GM19099 (cell line): ENCODE results near the gene ARHGAP18.

Experiments
- POLR2A ChIP-seq: IDR thresholded peaks from 3 replicates; pipeline ENCODE4 v1.6.1; 2011; ENCODE audit warnings: low read depth; ENCODE audit not compliant: insufficient read length; ENCODE audit errors: extremely low read depth

ARHGAP18 gene, protein sequence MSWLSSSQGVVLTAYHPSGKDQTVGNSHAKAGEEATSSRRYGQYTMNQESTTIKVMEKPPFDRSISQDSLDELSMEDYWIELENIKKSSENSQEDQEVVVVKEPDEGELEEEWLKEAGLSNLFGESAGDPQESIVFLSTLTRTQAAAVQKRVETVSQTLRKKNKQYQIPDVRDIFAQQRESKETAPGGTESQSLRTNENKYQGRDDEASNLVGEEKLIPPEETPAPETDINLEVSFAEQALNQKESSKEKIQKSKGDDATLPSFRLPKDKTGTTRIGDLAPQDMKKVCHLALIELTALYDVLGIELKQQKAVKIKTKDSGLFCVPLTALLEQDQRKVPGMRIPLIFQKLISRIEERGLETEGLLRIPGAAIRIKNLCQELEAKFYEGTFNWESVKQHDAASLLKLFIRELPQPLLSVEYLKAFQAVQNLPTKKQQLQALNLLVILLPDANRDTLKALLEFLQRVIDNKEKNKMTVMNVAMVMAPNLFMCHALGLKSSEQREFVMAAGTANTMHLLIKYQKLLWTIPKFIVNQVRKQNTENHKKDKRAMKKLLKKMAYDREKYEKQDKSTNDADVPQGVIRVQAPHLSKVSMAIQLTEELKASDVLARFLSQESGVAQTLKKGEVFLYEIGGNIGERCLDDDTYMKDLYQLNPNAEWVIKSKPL

GRCh38 chr6:129709769-129710449, at the start of gene ARHGAP18:
Gene ARHGAP18 (minus strand): TSS chr6:129710177. CDS start chr6:129710136, 41 bp downstream.
- peak; percentile 70 for TF ChIP-seq POLR2A

- no peak for TF ChIP-seq POLR2A
Observed at GRCh38 chr6:129755787-129756186, 45.8 kb upstream of the ARHGAP18 start.

DNA sequence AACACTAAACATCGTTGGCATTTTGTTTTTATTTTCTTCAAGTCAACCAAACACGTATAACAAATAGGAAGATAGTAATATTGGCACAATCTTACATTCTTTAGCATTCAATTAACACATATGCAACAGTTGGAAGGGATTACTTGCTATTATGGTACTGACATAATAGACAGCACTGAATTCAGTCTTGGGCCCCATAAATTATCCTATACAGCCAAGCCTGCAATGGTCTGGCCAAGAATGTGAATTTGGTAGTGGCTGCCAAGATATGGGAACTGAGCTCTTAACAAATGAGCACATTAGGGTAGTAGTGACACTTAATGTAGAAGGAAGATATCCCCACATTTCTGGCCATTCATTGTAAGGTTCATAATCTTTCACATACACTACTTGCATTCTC, 44.8 kb upstream of the ARHGAP18 start:
- TF ChIP-seq POLR2A: no peak

- TF ChIP-seq POLR2A: no peak
Observed at GRCh38 chr6:129753422-129753821, 43.4 kb upstream of the ARHGAP18 start.

DNA sequence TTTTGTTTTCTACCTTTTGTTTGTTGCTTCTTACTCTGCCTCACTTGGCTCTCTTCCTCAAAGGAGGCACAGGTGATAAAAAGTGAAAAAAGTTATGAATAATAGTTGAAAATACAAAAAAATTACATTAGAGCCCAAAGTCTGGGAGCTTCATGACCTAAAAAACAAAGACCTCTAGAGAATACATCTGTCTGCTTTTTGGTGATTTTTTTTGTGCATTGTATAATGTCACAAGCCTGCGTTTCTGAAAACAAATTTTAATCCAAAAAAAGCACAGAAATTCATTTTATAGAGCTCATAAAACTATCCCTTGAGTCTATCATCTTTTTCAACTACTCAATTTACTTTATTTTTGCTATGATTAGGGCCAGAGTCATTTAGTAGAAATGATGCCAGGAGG, 41.4 kb upstream of the ARHGAP18 start:
- no peak for TF ChIP-seq POLR2A

- TF ChIP-seq POLR2A: no peak
Observed at GRCh38 chr6:129750360-129750759, 40.4 kb upstream of the ARHGAP18 start.

- TF ChIP-seq POLR2A: peak; percentile 26
Observed at GRCh38 chr6:129749749-129750120, 39.8 kb upstream of the ARHGAP18 start.

DNA sequence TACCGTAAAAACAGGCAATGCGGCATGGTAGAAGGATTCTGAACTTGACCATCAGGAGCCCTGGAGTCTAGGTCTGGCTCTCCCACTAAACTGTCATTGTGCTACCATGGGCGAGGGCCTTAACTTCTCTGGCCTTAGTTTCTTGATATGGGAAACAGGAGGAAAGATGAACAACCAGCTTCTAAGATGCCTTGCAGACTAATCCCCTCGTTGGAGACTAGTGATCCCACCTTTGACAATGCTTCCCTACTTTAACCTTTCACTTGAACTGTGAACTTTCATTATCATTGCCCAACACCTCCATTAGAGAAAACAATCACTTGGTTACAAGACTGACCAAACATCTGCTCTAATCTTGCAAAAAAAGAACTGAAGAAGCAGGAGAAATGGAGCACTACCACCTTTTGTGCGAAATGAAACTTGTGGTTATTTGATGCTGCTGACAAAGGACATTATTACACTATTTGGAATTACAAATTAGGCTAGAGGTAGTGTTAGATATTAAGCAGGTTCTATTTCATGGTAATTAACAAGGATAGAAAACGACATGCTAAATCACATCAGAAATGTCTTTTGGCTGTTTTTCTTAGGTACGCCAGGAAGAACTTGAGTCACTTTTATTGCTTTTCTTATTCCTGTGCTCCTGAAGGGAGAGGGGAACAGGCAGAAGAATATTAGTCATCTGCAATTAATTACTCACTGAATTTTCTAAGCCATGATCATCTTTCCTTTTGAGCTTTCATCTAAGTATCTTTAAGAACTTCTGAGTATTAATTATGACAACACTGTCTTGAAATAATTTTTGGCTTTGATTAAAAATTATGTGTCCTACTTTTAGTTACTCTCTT, 39.1 kb upstream of the ARHGAP18 start:
- TF ChIP-seq POLR2A: peak; percentile 0

DNA sequence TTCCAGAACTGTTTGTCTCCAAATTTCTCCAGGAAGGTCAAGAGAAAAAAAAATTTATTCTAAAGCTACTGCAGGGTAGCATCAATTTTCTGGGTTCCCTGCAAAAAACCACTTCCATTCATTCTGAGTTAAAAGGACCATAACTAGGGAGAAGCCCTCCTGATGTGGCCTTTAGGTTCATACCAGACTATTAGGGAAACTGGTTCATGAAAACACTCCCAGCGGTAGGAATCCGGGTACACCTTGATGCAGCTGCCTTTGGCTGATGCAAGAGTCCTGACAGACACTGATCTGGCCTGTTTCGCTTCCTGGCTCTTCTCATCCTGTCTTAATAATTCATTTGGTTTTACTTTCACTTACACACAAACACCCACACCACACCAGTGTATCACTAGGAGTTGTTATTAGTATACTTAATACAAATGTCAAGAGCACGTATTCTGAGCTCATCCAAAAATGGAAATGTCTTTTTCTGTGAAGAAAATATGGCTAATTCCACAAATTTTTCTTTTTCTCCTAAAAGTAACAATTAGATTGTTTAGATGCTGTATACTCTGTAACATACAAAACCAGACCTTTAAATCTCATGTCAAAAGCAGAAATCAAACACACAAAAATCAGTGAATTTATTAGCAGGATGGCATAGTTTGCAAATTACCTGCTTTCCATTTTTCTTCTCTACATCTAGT, 38.4 kb upstream of the ARHGAP18 start:
- TF ChIP-seq POLR2A: peak; percentile 61

GRCh38 chr6:129747588-129748112, 37.7 kb upstream of the ARHGAP18 start:
- no peak for TF ChIP-seq POLR2A

- no peak for TF ChIP-seq POLR2A
Observed at GRCh38 chr6:129744880-129745237, 34.9 kb upstream of the ARHGAP18 start.

DNA sequence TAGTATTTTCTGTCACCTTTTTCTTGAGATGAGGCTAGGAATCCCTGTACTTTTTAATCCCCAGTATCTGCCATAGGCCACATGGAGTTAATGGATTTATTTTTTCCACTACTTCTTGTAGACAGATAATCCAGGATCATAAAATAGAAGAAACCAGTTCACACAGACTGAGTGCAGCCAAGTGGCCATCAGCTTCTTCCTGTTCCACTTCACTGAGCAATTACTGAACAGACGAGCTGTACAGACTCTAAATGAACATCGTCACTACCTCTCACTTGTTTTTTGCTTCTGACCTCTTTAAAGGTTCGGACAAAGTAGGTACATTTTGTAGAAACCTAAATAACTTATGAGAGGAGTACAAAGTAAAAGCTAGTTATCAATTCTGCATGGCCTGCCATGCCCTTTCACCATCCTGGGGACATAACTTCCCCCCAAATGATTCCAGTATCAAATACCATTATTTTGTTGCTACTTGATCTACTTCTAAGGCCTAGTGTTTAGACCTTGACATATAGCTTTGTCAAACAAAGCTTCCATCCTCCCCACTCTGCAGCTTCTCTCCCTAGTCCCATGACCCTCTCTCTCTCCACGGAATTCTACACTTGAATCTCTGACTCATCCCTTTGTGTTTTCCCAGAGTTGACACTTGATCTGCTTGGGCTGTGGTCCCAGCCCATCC, 34.4 kb upstream of the ARHGAP18 start:
- TF ChIP-seq POLR2A: no peak

DNA sequence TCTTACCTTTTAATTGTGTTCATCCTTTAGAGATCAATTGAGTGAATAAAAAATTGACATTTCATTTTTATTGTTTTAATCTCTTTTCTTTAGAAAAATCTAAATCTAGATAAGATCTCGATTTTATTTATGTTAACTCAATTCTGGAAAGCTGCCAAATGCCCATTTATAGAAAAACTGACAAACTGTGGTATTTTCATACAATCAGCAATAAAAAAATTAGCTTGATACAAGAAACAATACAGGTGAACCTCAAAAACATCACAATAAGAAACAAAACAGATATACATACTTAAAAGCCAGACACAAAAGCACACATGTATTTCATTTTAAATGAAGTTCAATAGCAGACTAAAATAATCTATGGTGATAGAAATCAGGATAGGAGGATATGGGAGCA, 30.0 kb upstream of the ARHGAP18 start:
- no peak for TF ChIP-seq POLR2A

GRCh38 chr6:129736105-129736504, 26.1 kb upstream of the ARHGAP18 start:
- no peak for TF ChIP-seq POLR2A
